NCI-H2081 (cell line): ENCODE measurements around the gene RNF144A.

Source experiments
- DNase-seq, 2 experiments: peaks; one replicate each; lab custom pipeline; 2025; lab: John Stamatoyannopoulos, UW

RNF144A gene

GRCh38 chr2:6947929-6948676 lies 30.9 kb downstream of the RNF144A start:
- no peak for DNase-seq

- DNase-seq: no peak
These were observed 31.6 kb downstream of the RNF144A start for GRCh38 chr2:6948677-6949351.

- no peak for DNase-seq
These were observed 33.8 kb downstream of the RNF144A start for GRCh38 chr2:6951046-6951445.

GRCh38 chr2:6952101-6952500 lies 34.9 kb downstream of the RNF144A start:
- DNase-seq: no peak

GRCh38 chr2:6954586-6954985 lies 37.4 kb downstream of the RNF144A start:
- no peak for DNase-seq

GRCh38 chr2:6955511-6956136 lies 38.4 kb downstream of the RNF144A start:
- no peak for DNase-seq

- no peak for DNase-seq
These were observed 39.4 kb downstream of the RNF144A start for GRCh38 chr2:6956566-6956965.

GRCh38 chr2:6957031-6957714 lies 40.0 kb downstream of the RNF144A start:
- DNase-seq: no peak

GRCh38 chr2:6957910-6958615 lies 40.9 kb downstream of the RNF144A start:
- no peak for DNase-seq

GRCh38 chr2:6958616-6959235 lies 41.5 kb downstream of the RNF144A start:
- no peak for DNase-seq

GRCh38 chr2:6959751-6960150 lies 42.5 kb downstream of the RNF144A start:
- DNase-seq: no peak

- no peak for DNase-seq
These were observed 43.4 kb downstream of the RNF144A start for GRCh38 chr2:6960659-6961058.

- DNase-seq: no peak
These were observed 46.5 kb downstream of the RNF144A start for GRCh38 chr2:6963727-6964126.

GRCh38 chr2:6965071-6965795 lies 48.0 kb downstream of the RNF144A start:
- no peak for DNase-seq

GRCh38 chr2:6966446-6966940 lies 49.3 kb downstream of the RNF144A start:
- DNase-seq: peak in 1 of 2 experiments; percentile 10

GRCh38 chr2:6967301-6967700 lies 50.1 kb downstream of the RNF144A start:
- DNase-seq: no peak

GRCh38 chr2:6968319-6969100 lies 51.3 kb downstream of the RNF144A start:
- DNase-seq: no peak

- no peak for DNase-seq
These were observed 53.3 kb downstream of the RNF144A start for GRCh38 chr2:6970551-6970950.

- DNase-seq: no peak
These were observed 53.8 kb downstream of the RNF144A start for GRCh38 chr2:6970976-6971480.

GRCh38 chr2:6971502-6971901 lies 54.3 kb downstream of the RNF144A start:
- DNase-seq: no peak
